Measurements from ENCODE around the gene ETV4.
A peak's percentile ranks its signal among the peaks of the same experiment; 100 is the strongest.

Gene ETV4

DNA sequence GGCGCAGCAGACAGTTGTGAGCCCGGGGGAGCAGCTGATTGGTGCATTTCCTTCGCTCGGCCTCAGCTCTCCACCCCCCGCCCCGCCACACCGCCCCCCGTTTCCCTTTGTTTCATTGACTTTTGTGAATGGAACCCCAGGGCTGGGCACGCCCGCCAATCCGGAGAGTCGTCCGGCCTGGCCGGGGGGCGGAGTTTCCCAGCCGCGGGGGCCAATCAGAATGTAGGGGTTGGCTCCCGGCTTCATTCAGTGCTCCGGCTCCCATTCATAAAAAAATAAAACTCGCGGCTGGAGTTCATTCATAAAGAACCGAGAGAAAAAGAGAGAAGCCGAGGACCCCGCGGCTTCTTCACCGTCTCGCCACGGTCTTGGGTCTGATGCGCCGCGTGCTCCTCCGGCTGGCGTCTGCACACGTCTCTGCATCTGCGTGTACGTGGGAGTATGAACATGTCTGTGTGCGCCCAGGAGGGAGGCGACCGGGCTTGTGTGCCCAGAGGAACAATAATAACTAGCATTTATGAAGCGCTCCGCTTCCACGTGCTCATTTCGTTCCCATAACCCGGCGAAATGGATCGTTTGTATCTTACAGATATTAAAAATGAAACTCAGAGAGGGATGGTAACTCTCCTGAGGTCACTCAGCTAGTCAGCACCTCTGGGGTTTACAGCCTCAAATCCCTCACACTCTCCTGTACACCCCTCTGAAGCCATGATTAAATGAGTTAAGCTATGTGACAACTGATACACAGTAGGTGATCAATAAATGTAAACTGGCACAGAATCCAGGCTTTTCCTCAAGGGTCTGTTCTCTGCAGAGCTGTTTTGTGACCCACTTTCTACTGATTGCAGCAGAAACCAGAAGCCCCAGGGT is at the start of gene ETV4:
TSS of gene ETV4 (minus strand) at position 22 of the 870 bp plus-strand sequence. CDS start 723 bp downstream, outside the sequence.
- DNase-seq = peak; percentile 77

- no peak for DNase-seq
These were observed 49.3 kb upstream of the ETV4 start for GRCh38 chr17:43595466-43595865.

DNA sequence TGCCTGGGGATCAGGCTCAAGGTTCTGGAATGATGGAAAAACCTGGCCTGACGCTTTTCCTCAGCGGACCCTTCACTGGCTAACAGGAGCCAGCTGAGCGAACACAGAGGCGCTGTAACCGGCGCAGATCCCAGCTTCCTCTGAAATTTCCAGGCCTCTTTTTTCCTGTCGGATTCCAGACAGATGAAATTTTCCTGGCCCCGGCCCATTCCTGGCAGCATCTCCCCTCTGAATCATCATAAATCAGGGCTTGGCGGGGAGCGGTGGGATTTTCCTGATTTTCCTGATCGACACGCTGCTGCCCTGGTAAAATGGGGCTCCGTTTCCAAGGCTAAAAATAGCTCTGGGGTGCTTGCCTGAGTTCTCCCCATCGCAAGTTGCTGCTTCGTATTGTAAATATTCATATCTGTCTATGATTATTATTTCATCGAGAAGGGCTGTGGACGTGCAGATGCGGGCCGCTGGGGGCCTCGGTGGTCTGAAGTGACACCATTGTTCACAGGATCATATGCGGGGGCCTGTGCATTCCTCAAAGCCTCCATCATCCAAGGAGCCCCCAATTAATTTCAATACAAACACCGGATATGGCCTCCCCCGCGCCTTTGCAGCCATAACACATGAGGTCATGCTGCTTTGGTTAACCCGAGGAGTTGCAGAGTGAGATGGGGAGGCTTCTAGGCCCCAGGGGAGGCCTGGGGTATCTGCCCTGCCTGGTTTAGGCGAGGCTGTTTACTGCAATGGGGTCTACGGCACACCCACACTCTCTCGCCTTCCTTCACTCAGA is 45.8 kb upstream of the ETV4 start:
- no peak for DNase-seq

DNA sequence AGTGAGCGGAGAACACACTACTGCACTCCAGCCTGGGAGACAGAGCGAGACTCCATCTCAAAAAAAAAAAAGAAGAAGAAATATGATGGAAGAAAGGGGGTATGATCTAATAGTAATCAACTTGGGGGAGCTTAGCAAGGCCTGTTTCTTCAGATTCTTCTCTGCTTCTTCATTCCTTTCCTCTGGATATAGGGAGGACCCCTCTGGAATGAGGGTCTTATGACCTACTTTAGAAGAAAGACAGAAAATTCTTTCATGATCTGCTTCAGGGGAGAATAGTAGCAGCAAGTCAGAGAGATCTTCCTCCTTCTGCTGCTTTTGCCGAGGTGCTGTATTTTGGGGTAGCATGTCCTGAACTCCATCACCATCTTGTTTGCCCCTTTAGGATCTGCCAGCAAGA is 44.9 kb upstream of the ETV4 start:
- no peak for DNase-seq

DNA sequence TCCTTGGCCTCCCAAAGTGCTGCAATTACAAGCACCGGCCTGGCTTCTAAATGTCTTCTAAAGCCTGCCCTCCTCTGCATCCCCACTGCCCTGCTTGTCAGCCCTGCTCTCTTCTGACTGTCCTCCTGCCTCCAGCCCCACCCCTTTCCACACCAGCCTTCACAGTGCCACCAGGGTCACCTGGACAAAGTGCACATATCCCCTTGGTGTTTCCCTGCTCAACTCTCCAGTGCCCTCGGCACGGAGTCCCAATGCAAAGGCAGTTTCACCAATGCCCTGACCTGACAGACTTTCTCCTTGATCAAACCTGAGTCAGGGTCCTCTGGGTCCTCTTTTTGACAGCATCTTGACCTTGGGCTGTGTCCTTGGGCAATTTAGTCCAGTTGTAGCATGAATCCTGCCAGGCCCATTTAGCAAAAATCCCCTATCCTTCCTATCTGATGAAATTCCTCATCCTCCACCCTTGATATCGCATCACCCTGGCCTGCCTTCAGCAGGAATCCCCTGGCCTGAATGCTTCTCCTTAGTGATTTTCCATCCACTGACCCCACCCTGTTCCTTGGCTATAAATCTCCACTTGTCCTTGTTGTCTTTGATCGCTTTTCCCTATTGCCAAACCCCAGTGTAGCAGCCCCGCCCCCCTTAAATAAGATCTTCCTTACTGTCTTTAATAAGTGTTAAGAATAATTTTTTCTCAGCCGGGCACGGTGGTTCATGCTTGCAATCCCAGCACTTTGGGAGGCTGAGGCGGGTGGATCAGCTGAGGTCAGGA is 42.7 kb upstream of the ETV4 start:
- no peak for DNase-seq

- no peak for DNase-seq
These were observed 42.0 kb upstream of the ETV4 start for GRCh38 chr17:43588121-43588520.

DNA sequence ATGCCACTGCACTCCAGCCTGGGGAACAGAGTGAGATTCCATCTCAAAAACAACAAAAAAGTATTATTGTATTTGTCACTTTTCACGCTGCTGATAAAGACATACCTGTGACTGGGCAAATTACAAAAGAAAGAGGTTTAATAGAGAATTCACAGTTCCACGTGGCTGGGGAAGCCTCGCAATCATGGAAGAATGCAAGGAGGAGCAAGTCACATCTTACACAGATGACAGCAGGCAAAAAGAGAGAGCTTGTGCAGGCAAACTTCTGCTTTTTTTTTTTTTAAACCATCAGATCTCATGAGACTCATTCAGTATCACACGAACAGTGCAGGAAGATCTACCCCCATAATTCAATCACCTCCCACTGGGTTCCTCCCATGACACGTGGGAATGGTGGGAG is 41.5 kb upstream of the ETV4 start:
- DNase-seq = no peak

GRCh38 chr17:43584666-43585102 is 38.5 kb upstream of the ETV4 start:
- no peak for DNase-seq

- DNase-seq = no peak
These were observed 37.2 kb upstream of the ETV4 start for GRCh38 chr17:43583332-43583731.

DNA sequence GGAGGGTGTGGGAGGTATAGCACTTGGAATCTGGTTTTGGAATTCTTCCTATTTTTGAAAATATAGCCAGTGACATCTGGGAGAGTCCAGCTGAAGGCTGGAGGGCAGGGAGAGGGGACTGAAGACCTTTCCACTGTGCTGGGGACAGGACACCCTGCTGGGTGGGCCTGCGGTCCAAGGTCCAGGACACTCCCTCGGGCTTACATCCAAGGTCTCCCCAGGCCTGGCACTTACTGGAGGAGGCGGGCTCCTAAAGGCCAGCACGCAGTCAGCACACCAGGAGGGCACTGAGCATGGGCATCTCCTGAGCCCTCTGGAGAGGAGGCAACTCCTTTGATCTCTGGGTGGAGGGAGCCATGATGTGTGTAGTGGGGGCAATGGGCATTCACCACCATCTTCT is 35.5 kb upstream of the ETV4 start:
- no peak for DNase-seq

- DNase-seq = no peak
These were observed 35.0 kb upstream of the ETV4 start for GRCh38 chr17:43581130-43581529.

DNA sequence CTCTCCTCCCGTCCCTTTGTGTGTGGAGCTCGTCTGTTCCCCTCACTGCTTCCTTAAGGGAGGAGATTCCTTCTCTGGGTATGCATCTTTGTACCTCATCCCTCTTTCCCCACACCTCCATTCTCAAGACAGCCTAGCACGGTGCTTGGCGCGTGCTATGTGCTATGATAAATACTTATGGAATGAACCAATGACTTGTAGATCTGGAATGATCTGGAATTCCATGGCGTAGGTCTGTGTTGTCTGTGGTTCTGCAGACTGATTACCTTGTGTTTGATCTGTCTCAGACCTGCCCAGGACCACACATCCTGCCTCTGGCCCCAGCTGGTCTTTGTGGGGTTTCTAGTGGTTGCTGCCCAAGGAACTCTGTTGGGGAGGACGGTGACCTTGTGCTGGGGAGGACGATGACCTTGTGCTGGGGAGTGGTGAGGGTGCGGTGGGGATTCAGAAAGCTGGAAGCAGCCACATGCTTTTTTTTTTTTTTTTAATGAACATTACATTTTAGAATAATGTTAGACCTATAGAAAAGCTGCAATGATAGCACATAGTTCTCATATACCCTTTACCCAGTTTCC is 33.5 kb upstream of the ETV4 start:
- DNase-seq = no peak

- DNase-seq = peak; percentile 34
These were observed 32.8 kb upstream of the ETV4 start for GRCh38 chr17:43578699-43579565.

- no peak for DNase-seq
These were observed 32.2 kb upstream of the ETV4 start for GRCh38 chr17:43578404-43578698.

GRCh38 chr17:43577664-43578403 is 31.7 kb upstream of the ETV4 start:
- no peak for DNase-seq

DNA sequence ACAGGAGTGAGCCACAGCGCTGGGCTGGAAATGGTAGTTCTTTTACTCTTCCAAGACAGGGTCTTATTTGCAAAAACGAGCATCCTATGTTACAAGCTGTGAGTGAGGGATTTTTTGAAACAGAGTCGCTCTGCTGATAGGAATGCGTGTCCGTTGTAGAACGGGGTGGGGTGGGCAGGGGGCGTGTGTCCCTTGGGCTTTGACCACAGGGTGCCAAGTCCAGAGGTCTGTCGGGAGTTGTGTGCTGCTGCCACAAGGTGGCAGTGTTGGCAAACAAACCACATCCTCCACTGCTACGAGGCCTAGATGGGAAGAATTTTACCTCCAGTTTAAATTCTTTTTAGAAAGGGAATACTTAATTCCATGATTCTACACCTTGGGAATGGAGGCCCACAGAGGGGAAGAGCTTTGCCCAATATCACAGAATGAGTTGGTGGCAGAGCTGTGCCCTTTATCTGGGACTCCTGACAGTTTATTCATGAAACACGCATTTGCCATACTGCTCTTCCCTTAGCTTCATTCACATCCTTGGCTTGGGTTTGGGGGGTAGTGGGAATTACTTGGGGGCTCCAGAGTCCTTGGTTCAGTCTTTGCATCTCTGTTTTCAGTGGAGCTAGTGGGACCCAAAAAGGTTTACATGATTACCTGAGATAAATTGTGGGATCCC is 30.6 kb upstream of the ETV4 start:
- peak; percentile 24 for DNase-seq

GRCh38 chr17:43574896-43575525 is 28.9 kb upstream of the ETV4 start:
- no peak for DNase-seq

DNA sequence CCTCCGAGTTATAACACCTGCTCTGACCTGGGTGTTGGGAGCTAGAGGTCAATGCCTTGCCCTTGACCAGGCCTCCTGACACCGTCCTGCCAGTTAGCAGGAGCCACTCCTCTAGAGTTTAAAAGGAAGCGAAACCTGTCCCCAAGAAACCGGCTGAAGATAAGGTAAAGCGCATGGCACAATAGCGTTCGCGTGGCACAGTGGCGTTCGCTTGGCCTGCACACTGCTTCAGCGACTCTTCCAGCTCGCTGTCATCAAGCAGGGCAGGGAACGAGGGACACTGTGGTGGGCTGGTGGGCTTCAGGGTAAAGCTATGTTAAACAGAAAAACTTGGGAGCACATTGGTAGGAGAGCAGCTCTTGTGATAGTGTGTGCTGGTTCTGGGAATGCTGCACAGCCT is 28.2 kb upstream of the ETV4 start:
- DNase-seq = no peak

GRCh38 chr17:43573579-43574321 is 27.6 kb upstream of the ETV4 start:
- no peak for DNase-seq

Measured in NCI-H1105 (cell line).